K562 (cell line): ENCODE data around the gene SLX4IP.

ENCODE experiments used
- FOXA1 ChIP-seq: fragments of 450-650 bp; IDR thresholded peaks from 2 replicates; pipeline ENCODE4 v1.6.1; 2016; ENCODE audit warnings: mild to moderate bottlenecking, borderline replicate concordance
- SNRNP70 ChIP-seq: fragments of 200-400 bp; formaldehyde crosslinking; optimal IDR thresholded peaks from 2 replicates; pipeline ENCODE3; 2017; ENCODE audit warnings: low read depth, low read length
- ZC3H8 ChIP-seq: fragments of 450-650 bp; IDR thresholded peaks from 2 replicates; pipeline ENCODE4 v1.6.1; 2017

GRCh38 chr20:10652185-10652584 is 217.1 kb downstream of the SLX4IP start:
- TF ChIP-seq ZC3H8 (no peak), SNRNP70 (no peak), FOXA1 (no peak)
